ENCODE data around the gene TBPL2.
"Not testable (repeated sequence)": the region's sequence is repeated elsewhere in the genome, so short reads cannot be mapped to it uniquely, and the experiment has no call there.

TBPL2 gene

DNA sequence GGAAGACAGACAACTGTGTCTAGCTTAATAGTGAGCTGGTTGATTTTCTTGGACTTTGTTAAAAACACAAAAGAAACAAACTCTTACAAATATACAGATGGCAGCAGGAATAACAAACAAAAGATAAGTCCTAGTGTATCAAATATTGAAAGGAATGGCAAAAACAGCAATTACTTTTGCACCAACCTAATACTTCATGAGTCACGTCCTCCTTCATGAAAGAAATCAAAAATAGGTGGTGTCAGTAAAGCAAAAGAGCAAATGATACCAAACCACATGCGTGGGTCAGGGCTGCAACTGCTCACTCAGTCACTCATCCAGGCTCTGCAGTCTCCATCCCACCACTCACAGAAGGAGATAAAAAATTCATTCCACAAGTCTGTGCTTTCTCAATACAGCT, 40.6 kb downstream of the TBPL2 start:
- DNase-seq = no peak

GRCh38 chr14:55399183-55399582, 41.2 kb downstream of the TBPL2 start:
- DNase-seq = no peak

DNA sequence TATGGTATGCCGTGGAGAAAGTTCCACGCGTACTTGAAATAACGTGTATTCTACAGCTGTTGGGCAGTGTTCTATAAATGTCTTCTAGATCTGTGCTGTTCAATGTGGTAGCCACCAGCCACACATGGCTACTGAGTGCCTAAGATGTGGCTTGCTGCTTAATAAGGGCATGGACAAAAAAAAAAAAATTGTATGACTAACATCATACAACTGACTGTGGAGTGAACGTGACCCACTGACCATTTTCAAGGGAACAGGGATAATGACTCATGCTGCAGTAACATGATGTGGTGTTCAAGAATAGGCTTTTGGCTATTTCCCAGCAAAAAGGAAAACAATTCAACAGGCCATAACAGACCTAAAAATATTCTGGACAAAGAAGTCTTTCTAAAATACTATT, 41.7 kb downstream of the TBPL2 start:
- no peak for DNase-seq

DNA sequence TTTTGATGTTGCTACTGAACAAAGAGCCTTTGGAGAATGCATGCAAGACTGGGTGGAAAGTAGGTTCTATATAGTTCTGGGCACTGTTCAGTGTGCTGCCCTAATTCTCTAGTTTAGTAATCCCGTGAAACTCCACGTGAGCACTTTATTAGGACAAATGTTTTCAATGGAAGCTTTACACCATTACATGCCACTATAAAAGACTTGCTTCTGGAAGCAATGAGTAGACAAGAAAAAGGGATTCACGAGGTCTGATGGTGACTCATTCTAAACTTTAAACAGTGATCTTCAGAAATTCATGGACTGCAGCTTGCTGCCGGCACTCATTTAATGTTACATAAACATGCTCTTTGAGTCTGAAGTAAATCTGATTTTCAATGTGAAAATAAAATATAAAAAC, 51.1 kb downstream of the TBPL2 start:
- no peak for DNase-seq

DNA sequence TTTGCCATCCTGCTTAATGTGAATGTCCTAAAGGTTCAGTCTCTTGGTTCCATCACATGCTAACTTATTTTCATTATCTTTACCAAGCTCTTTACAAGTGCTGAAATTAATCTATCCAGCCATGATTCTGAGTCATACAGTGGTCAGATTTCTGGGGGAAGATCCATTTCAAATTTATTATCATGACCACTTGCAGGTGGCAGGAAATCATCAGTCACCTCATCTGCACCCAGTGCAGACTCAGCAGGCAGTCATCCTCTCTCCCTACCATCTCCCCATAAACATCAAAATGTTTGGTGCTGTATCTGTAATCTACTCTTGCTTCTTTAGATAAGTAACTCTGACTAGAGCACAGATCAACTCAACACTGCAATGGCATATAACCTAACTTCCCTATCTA, 52.3 kb downstream of the TBPL2 start:
- DNase-seq = no peak

DNA sequence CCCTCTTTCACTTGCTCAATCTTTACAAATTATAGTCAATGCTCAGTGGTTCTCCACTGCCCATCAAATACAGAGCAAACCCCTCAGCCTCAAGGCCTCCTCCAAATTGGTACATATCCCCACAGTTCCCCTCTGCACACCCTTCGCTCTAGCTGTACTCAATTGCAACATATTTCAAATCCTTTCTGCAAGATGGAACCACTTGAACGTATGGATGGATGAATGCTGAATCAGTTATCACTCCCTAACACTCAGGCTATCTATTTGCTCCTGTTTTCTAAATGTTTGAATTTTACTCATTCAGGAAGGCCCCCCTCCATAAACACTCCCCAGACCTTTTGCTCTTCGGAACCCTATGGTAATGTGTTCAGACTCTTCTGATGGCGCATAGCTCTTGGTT, 53.3 kb downstream of the TBPL2 start:
- no peak for DNase-seq

GRCh38 chr14:55386037-55386808, 54.2 kb downstream of the TBPL2 start:
- DNase-seq = no peak

DNA sequence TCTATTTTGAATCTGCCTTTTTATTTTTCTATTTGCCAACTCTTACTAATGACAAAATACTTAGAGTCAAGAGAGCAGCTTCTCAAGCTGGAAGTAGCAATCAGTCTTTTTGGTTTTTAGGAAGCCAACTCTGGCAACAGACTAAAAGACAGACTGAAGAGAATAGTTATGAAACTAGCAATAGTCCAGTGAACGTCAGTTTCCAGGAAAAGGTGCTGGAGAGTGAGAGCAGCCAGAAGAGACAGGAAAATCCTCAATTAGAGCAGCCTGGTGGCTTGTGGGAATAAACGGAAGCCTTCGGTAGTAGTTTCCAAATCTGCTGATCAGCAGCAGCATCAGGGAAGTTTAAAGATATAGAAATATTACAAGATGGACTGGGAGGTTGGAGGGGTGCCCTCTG, 55.9 kb downstream of the TBPL2 start:
- no peak for DNase-seq

- DNase-seq = no peak
Measured at GRCh38 chr14:55383541-55384140, 56.8 kb downstream of the TBPL2 start.

DNA sequence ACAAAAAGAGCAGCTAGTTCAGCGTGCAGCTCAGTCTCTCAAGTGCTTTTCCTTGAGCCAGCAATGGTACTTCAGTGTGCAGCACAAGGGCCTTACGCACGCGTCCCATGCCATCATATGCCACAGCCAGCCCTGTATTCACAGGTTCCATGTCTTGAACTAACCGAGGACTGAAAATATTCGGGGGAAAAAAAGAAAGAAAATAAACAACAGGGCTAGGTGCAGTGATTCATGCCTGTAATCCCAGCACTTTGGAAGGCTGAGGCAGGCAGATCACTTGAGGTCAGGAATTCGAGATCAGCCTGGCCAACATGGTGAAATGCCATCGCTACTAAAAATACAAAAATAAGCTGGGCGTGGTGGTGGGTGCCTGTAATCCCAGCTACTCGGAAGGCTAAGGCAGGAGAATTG, 57.4 kb downstream of the TBPL2 start:
- not testable (repeated sequence) for DNase-seq

DNA sequence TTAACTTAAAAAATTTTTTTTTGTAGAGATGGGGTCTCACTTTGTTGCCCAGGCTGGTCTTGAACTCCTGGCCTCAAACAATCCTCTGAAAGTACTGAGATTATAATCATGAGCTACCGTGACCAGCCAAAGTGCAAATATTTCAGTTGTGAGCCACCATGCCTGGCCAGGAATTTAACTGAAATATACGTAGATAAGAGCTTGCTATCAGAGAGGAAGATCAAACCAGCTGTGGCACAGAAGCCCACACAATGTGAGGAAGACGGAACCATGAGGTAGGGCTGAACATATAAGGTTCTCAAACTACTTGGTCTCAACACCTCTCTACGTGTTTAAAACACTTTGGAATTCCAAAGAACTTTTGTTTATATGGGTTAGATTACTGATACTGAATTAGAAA, 57.9 kb downstream of the TBPL2 start:
- no peak for DNase-seq

DNA sequence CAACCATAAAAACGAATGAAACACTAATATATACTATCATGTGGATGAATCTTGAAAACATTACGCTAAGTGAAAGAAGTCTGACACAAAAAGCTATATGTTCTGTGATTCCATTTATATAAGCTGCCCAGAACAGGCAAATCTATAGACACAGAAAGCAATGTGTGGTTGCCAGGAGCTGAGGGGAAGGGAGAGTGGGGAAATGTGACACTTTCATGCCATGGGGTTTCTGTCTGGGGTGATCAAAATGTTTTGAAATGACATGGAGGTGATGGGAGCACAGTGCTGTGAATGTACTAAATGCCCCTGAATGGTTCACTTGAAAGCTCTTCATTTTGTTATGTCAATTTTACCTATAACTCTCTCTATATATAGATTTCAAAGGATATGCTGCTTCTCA, 58.9 kb downstream of the TBPL2 start:
- DNase-seq = no peak

GRCh38 chr14:55381040-55381439, 59.4 kb downstream of the TBPL2 start:
- DNase-seq = no peak

GRCh38 chr14:55377236-55377635, 63.2 kb downstream of the TBPL2 start:
- DNase-seq = no peak

DNA sequence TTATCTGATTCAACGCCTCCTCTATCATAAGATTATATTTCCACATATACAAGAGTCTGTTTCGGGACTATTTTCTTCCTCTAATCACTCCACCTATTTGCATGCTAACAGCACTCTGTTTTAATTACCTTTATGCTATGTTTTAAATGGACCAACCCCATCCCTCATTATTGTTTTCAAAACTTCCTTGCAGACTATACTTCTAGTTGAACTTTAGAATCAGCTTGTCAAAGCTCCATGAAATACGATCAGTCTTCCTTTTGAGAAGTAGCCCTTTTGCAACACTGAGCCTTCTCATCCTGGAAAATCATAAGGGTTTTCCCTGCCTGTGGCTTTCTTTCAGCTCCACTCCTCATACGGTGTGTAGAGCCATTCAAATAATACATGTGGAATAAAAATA, 65.6 kb downstream of the TBPL2 start:
- DNase-seq = no peak

- no peak for DNase-seq
Measured at GRCh38 chr14:55373784-55374705, 66.4 kb downstream of the TBPL2 start.

GRCh38 chr14:55372825-55373224, 67.6 kb downstream of the TBPL2 start:
- no peak for DNase-seq

DNA sequence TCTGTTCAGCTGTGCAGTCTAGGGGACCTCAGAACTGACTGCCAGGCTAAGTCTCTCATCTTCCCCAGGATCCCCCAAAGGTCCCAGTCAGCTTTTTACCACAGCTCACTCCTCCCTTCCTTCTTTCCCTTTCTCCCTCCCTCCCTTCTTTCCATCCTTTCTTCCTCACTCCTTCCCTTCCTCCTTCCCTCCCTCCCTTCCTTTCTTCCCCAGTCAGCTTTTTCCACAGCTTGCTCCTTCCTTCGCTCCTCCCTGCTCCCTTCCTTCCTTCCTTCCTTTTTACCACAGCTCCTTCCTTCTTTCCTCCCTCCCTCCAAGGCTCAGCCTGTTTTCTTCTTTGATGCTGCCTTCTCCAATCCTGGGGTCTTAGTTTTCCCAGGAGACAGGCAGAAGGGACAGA, 68.0 kb downstream of the TBPL2 start:
- DNase-seq = no peak

GRCh38 chr14:55370883-55371455, 69.4 kb downstream of the TBPL2 start:
- DNase-seq = no peak

DNA sequence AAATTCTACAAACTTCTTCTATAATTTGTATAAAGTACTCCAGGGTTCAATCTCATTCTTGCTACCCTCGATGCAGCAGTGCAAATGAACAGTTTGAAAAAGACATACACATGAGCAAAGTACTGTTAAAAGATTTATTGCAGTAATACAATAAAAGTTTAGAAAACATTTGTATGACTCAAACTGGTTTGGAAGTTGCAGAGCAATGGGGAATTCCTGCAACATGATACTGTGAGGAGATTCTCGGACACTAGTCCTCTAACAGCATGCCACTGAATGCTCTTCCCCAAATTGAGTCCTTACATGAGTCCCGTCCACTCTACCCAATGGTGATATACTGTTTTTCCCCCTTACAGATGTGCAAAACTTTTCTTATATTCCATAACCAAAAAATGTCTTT, 74.1 kb downstream of the TBPL2 start:
- DNase-seq = no peak

Measured in RPMI8226 (cell line).